Measurements from ENCODE around the gene APOBEC3A.
"Not testable (repeated sequence)": the region's sequence is repeated elsewhere in the genome, so short reads cannot be mapped to it uniquely, and the experiment has no call there.

APOBEC3A gene

DNA sequence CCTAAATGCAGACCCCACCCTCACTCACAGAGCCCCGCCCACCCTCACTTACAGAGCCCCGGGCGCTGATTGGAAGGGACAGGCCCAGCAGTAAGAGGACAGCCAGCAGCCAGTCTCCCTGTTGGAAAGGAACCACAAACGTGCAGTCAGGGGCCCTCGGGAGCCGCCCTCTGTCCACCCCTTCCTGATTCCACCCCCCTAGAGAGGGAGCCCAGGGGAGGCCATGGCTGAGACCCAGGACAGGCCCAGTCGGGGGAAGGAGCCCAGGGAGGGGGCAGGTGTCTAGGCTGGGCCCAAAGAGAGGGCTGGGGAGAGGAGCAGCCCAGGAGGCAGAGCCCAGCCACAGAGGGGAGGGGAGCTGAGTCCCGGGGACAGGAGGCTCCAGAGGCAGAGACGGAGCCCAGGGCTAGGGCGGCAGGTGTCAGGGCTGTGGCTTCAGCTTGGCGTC is 5.9 kb downstream of the APOBEC3A start:
- DNase-seq = not testable (repeated sequence)

DNA sequence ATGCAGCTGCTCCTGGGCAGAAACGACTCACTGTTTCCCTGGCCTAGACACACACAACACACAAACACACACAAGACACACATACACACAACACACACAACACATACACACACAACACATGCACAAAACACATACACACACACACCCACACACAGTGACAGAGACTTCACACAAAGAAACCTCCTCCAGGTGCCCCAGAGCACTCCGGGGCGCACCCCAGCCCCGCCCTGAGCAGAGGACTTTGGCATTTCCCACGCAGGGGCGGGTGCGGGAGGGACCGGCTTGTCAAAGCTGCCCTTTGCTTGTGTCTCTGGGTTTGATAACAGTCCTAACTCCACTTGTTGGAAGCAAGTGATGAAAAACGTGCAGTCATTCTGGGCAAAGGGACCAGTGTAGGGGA is 6.5 kb downstream of the APOBEC3A start:
- no peak for DNase-seq

DNA sequence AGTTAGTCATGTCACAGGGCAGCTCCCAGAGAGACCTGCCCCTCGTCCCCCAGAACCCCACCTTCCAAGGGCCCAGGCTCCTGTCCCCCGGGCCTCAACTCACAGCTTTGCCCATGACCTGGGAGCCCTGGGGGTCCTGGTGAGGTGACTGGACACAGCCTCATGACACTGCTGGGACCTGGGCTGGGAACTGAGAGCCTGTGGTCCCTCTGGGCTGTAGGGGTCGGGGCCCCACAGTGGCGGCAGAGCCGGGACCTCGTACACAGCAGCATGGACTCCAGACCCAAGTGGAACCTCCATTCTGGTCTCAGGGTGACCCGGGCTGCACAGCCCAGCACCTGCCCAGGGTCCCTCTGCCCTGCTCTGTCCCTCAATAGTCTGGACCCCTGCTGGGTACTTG is 6.9 kb downstream of the APOBEC3A start:
- no peak for DNase-seq

- DNase-seq = no peak
Measured at GRCh38 chr22:38964989-38965388, 7.6 kb downstream of the APOBEC3A start.

DNA sequence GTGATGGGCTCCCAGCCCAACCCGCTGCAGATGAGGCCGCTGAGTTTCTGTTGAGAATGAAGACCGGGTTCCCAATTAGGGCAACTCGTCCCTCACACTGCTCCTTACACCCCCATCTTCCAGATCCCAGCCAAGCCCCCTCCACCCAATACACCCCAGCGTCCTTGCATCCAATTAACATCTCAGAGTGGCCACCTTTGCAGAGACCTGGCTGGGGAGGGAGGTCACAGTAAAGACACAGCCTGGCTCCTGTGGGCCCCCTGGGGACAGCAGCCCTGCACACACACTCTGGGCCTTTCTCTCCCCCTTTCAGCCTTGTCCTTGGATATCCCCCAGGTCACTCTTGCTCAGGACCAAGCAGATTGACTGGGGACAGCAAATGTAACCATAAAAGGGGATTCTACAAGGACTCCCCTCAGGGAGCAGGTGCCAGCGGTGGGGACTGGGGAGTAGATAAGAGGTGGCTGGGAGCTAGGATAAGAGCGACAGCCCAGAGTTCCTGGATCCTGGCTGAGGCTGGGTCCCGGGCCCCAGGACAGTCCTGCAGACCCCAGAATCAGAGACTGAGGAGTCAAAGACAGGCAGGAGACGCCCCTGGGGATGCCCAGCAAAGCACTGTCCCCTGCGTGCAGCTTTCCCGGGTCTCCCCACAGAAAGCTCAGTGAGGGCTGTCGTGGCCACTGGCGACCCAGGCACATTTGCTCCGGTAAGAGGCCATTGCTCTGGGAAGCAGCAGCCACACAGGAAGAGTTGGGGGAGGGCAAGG is 8.4 kb downstream of the APOBEC3A start:
- no peak for DNase-seq

GRCh38 chr22:38966380-38966702 is 8.9 kb downstream of the APOBEC3A start:
- no peak for DNase-seq

GRCh38 chr22:38966942-38967341 is 9.5 kb downstream of the APOBEC3A start:
- DNase-seq = no peak

GRCh38 chr22:38967451-38968450 is 10.3 kb downstream of the APOBEC3A start:
- DNase-seq = no peak

DNA sequence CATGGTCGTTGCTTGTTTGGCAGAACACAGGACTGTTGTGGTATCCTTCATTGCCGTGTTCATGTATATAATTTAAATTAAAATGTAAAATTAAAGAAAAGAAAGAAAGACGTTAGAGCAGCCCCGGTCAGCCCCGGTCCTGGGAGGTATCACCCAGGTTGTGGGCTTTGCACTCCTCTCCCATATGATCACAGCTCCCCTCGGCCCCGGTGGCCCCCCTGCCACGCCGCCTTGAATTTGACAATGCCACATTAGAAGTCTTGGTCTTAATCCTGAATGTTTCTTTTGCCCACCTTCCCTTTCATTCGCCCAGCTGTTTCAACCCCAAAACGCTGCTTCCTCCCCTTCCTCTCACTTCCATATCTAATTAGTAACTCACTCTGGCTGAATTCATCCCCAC is 11.4 kb downstream of the APOBEC3A start:
- DNase-seq = no peak

GRCh38 chr22:38970551-38970950 is 13.1 kb downstream of the APOBEC3A start:
- no peak for DNase-seq

GRCh38 chr22:38971202-38971601 is 13.8 kb downstream of the APOBEC3A start:
- no peak for DNase-seq

DNA sequence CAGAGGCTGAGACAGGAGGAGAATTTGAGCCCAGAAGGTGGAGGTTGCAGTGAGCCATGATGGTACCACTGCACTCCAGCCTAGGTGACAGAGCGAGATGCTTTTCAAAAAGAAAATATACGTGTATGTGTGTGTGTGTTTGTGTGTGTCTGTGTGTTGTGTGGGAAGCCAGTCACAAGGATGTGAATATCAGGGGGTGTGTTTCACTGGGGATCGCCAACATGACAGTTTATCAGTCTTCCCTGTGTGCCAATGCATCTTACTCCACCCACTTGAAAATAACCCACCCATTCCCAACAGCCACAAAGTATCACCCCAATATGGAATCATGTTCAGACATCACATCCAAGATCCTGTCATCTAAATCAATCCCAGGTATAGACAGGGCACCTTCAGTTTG is 14.4 kb downstream of the APOBEC3A start:
- no peak for DNase-seq

GRCh38 chr22:38972558-38972957 is 15.1 kb downstream of the APOBEC3A start:
- DNase-seq = no peak

GRCh38 chr22:38973289-38974169 is 16.1 kb downstream of the APOBEC3A start:
- DNase-seq = peak; percentile 14

DNA sequence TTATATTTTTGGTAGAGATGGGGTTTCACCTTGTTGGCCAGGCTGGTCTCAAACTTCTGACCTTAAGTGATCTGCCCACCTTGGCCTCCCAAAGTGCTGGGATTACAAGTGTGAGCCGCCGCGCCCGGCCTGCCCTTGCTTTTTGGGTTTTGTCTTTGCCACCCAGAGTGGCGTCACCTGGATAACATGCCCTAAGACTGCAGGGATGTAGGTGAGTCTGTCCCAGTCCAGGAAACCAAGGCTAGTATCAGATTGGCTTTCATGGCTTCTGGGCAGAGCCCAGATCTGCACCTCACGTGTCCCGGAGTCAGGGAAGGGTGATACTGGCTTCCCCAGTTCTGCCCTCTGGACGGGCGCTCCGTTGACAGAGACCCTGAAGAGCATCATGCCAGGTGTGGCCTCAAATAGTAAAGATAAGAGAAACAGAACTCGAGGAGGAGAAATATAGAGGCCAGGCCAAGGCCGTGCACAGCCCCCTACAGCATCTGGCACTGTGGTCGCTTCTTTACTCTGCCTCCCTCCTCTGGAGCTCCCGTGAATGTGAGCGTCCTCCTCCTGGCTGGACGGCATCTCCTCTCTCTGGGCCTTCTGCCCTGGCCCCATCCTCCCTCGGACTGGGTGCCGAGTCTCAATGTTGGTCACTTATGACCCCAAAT is 16.9 kb downstream of the APOBEC3A start:
- no peak for DNase-seq

GRCh38 chr22:38974826-38975175 is 17.4 kb downstream of the APOBEC3A start:
- no peak for DNase-seq

GRCh38 chr22:38977289-38977688 is 19.9 kb downstream of the APOBEC3A start:
- DNase-seq = not testable (repeated sequence)

DNA sequence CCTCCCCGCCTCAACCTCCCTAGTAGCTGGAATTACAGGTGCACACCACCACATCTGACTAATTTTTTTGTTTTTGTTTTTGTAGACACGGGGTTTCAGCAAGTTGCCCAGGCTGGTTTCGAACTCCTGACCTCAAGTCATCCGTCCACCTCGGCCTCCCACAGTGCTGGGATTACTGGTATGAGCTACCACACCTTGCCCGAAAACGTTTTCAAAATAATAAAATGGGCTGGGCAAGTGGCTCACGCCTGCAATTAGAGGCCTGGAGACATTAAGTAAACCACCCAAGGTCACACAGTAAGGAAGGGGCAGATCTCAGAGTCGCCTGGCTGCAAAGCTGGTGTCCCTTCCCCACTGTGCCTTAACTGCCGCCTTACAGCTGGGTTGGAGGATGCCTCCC is 23.2 kb downstream of the APOBEC3A start:
- not testable (repeated sequence) for DNase-seq

DNA sequence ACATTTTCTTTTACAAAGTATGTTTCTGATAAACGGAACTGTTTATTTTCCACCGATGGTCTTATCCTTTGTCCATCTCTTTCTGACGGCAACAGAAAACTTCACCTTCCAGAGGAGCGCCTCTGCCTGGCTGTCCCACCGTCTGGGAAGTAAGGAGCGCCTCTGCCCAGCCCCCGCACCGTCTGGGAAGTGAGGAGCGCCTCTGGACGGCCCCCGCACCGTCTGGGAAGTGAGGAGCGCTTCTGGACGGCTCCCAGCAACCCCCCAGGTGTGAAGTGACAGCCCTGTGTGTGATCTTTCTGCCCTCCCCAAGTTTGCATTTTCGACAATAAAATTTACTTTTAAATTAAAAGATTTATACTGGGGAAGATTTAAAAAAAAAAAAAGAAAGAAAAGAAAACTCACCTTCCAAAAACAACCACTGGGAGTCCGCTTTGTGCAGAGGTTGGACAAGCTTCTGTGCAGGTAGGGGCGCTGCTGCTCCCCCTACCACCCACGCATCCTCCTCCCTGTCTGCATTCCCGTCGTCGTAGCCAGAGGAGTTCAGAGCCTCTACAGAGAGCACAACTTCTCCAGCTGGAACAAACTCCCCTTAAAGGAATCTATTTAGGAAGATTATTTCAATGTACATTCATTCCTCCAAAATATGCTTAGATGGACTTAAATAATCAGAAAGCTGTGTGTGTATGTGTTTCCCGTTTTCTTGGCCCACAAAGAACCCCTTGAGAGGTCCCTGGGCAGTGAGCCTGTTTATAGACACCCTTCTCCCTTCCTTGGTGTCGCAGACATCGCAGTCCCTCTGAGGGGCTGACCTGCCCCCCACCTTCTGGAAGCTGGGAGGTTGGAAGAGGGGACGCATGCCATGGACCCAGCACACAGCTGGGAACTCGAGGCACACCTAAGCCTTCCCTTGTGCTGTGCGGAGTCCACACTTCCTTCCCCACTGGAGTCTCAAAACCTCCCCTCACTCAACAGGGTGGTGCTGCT is 23.9 kb downstream of the APOBEC3A start:
- no peak for DNase-seq

DNA sequence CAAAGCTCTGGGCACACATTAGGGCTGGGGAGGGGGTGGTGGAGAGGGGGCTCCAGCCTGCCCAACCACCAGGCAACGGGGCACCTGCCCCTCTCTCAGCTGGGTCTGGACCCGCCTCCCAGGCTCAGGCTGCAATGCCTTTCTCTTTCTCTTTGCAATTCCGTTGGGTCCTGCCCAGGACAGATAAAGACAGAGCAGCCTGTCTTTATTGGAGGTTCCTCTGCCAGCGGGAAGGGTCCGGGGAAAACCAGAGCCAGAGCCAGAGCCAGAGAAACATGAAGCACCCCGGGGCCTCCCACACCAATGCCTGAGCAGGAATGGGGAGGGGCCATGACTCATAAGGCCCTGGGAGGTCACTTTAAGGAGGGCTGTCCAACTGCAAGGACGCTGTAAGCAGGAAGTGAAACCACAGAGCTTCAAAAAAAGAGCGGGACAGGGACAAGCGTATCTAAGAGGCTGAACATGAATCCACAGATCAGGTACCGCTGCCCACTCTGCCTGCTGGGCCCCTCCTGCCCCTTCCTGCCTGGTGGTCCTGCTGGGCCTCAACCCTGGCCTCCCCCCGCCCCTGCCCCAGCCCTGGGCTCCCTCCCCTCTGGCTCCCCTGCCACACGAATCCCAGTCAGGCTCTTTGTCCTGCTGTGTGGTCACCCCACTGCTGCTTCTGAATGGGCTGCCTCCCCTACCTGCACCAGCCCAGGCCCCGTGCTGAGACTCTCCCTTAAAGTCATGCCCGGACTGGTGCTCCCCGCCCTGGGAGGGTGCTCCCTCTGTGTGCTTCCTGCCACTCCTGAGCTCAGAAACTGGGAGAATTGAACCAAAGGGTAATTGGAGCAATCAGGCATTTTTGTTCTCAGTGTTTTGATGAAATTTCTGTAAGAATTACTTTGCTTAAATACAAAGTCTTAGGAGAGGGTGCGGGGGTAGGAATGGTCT is 24.9 kb downstream of the APOBEC3A start, which contains the start of gene APOBEC3B:
TSS of gene APOBEC3B (plus strand) at position 356 of the 936 bp plus-strand sequence. CDS start at position 463, 107 bp downstream.
- peak; percentile 52 for DNase-seq
